HUES48 (cell line): ENCODE measurements around the gene AGO3.

Experiments used
- H3K27ac ChIP-seq: one replicate; pipeline ENCODE4 v1.7.0; 2013; ENCODE audit warnings: low read depth, low read length, inconsistent platforms
- H3K27me3 ChIP-seq: 2 replicates; pipeline ENCODE4 v1.6.1; 2013; ENCODE audit warnings: mild to moderate bottlenecking, low read length; ENCODE audit not compliant: control insufficient read depth, insufficient read depth
- H3K36me3 ChIP-seq: 2 replicates; pipeline ENCODE4 v1.6.1; 2013; ENCODE audit warnings: low read length; ENCODE audit not compliant: control insufficient read depth, insufficient read depth
- H3K4me1 ChIP-seq: 2 replicates; pipeline ENCODE4 v1.6.1; 2013; ENCODE audit warnings: mild to moderate bottlenecking, low read length; ENCODE audit not compliant: control insufficient read depth, insufficient read depth
- H3K4me3 ChIP-seq: 2 replicates; pipeline ENCODE4 v1.5.1; 2013; ENCODE audit warnings: mild to moderate bottlenecking, low read depth, low read length
- H3K9ac ChIP-seq: 2 replicates; pipeline ENCODE4 v1.6.1; 2013; ENCODE audit warnings: mild to moderate bottlenecking, low read depth, low read length, moderate library complexity
- H3K9me3 ChIP-seq: 2 replicates; pipeline ENCODE4 v1.6.1; 2013; ENCODE audit warnings: low read length; ENCODE audit not compliant: control insufficient read depth, insufficient read depth

AGO3 gene

DNA sequence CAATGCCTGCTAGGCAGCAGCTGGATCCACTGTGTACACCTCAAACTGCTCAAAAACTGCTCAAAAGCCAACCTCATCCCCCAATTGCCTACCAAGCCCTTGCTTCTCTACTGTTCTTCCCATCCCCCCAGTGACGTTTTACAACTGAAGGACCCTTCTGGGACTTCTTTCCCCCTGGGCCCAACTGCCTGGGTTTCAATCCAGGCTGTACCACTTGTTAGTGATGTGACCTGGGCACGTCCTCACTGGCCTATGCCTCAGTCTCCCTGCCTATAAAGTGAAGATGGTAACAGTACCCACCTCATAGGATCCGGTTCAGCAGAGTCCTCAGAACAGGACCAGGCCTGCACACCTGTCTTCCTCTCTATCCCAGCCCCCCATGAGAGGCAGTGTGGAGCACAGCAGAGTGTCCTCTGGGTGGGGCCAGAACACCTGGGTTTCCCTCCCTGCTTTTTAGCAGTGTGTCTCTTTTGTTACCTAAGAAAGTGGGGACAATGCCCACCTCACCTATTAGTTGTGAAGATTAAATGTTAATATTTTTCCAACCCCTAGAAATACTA, 151.1 kb downstream of the AGO3 start:
- H3K9ac ChIP-seq: no peak overlapping the region
- no peaks in the 10 kb centered on the region; the same call in 1 of the 2 replicates for H3K27me3 ChIP-seq
- no peaks in the 10 kb centered on the region for H3K9me3 ChIP-seq
- no peaks in the 10 kb centered on the region for H3K36me3 ChIP-seq
- H3K4me1 ChIP-seq: no peaks in the 10 kb centered on the region
- H3K27ac ChIP-seq: no peak overlapping the region
- H3K4me3 ChIP-seq: no peak overlapping the region

GRCh38 chr1:36083219-36083618, 152.3 kb downstream of the AGO3 start:
- no peak overlapping the region for H3K27ac ChIP-seq

DNA sequence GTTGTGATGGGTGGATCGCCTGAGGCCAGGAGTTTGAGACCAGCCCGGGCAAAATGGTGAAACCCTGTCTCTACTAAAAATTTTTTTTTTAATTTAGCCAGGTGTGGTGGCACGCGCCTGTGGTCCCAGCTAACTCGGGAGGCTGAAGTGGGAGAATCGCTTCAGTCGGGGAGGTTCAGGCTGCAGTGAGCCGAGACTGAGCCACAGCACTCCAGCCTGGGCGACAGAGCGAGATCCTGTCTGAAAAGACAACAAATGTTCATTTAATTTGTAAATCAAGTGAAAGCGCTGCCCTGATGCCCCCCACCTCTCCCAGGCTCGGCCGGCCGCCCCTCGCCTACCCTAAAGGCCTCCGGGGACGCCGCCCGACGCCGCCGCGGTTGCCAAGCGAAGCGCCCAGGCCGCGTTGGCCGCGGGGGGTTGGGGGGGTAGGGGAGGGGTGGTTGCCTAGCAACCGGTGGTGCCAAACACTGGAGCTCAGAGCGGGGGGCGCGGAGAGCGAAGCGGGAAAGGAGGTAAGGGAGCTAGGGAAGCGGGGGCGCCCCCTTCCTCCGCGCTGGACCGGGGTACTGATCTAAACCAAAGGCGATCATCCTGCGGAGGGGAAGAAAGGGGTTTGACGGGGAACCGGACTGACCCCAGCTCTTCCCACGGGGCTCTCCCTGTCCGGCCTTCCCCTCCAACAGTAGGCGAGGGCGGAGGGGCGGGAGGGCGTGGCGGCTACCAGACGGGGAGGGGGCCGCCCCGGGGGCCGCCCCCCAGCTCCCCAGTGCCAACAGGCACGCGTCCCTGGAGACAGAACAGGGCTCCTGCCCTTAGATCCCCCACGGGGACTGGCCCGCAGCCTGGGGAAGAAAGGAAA, 153.0 kb downstream of the AGO3 start, which contains the start of gene TEKT2:
TEKT2 (plus strand) TSS at position 460 of the 862 bp plus-strand sequence. CDS start 828 bp downstream, outside the sequence.
- peak within 1 kb of the TSS; percentile 35 for H3K27ac ChIP-seq
- H3K9me3 ChIP-seq: no peaks in the 10 kb centered on the region
- no peaks in the 10 kb centered on the region; the same call in 1 of the 2 replicates for H3K27me3 ChIP-seq
- 0 out of 2 replicates have a peak, but pooled peaks cover 3% of the 10 kb centered on the region for H3K4me1 ChIP-seq
- H3K9ac ChIP-seq: peak within 1 kb of the TSS; percentile 57; the same call in 1 of the 2 replicates
- H3K36me3 ChIP-seq: no peaks in the 10 kb centered on the region
- peak within 1 kb of the TSS; percentile 66 for H3K4me3 ChIP-seq

More at GRCh38 chr1:36083219-36083618, 152.3 kb downstream of the AGO3 start:
- no peaks in the 10 kb centered on the region for H3K9me3 ChIP-seq
- H3K4me1 ChIP-seq: 0 out of 2 replicates have a peak, but pooled peaks cover under 1% of the 10 kb centered on the region
- no peaks in the 10 kb centered on the region for H3K36me3 ChIP-seq
- H3K4me3 ChIP-seq: peak overlapping the region; percentile 66; the same call in 1 of the 2 replicates
- H3K9ac ChIP-seq: no peak overlapping the region
- no peaks in the 10 kb centered on the region; the same call in 1 of the 2 replicates for H3K27me3 ChIP-seq

DNA sequence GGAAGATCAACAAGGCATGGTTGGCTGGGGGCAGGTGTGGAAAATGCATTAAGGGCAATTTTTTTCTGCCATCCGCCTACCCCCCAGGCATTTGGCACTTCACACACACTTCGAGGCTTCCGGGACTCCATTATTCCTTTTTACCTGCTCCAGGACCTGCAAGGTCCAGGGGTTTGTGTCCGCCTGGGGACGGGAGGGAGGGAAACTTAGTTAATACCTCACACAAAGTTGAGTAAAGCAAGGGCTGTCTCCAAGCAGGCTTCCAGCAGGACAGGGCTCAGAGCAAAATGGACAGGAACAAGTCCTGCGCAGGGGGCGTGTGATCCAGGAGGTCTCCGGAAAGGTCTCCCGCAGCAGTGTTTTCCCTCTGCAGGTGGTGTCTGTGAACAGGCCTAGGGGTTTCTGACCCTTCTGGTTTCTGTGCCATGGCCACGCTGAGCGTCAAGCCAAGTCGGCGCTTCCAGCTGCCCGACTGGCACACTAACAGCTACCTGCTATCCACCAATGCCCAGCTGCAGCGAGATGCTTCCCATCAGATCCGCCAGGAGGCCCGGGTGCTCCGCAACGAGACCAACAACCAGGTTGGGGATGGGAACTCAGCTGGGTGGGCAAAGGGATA, 153.7 kb downstream of the AGO3 start:
- peak overlapping the region; percentile 66 for H3K4me3 ChIP-seq
- peaks cover 3% of the 10 kb centered on the region; the same call in 1 of the 2 replicates for H3K4me1 ChIP-seq
- H3K36me3 ChIP-seq: no peaks in the 10 kb centered on the region
- no peaks in the 10 kb centered on the region for H3K9me3 ChIP-seq
- H3K27me3 ChIP-seq: no peaks in the 10 kb centered on the region; the same call in 1 of the 2 replicates
- H3K27ac ChIP-seq: peak overlapping the region; percentile 35
- H3K9ac ChIP-seq: no peak overlapping the region

DNA sequence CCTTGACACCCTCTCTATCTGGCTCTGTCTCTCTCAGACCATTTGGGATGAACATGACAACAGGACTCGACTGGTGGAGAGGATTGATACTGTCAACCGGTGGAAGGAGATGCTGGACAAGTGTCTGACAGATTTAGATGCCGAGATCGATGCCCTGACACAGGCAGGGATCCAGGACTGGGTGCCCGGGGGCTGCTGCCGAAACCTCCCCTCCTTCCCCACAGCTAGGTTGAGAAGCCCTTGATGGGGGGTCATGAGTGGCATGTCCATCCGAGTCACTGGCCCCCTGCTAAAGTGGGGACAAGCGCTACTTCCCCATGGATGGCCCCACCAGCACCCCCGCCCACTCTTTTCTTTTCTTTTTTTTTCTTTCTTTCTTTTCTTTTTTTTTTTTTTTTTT, 154.2 kb downstream of the AGO3 start:
- Histone ChIP-seq H3K9me3 (no peaks in the 10 kb centered on the region), H3K36me3 (0 out of 2 replicates have a peak, but pooled peaks cover under 1% of the 10 kb centered on the region)

GRCh38 chr1:36085686-36086526, 155.0 kb downstream of the AGO3 start:
- H3K9ac ChIP-seq: no peak overlapping the region

More for the DNA sequence above, 154.2 kb downstream of the AGO3 start:
- Histone ChIP-seq H3K4me3 (no peak overlapping the region), H3K27me3 (no peaks in the 10 kb centered on the region; the same call in 1 of the 2 replicates), H3K27ac (no peak overlapping the region), H3K9ac (no peak overlapping the region), H3K4me1 (peaks cover 8% of the 10 kb centered on the region; the same call in 1 of the 2 replicates)

DNA sequence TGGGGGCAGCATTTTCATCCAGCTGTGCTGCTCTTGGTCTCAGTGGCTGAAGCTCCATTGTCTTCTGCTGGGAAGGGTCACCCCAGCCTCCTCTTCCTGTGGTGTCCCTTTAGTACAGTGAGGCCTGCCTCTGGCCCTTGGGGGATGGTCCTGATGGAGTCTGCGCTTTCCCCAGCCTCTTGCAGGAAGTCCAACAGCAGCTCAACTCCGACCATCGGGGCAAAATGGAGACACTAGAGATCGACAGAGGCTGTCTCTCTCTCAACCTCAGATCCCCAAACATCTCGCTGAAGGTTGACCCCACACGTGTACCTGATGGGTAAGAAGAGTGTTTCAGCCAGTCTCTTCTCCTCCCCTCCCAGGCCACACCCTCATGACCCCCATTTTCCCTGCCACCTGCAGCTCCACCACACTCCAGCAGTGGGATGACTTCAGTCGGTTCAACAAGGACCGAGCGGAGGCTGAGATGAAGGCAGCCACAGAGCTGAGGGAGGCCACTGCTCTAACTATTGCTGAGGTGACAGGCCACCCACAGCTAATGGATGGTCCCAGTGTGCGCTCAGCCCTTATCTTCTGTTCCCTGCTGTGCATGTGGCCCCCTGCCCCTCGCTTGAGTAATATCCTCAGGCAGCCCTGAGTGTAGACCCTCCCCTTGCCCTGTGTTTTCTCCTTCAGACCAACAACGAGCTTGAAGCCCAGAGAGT, 155.8 kb downstream of the AGO3 start:
- no peaks in the 10 kb centered on the region for H3K9me3 ChIP-seq
- peaks cover 13% of the 10 kb centered on the region for H3K36me3 ChIP-seq
- H3K27me3 ChIP-seq: no peaks in the 10 kb centered on the region; the same call in 1 of the 2 replicates
- H3K9ac ChIP-seq: no peak overlapping the region
- no peak overlapping the region for H3K27ac ChIP-seq
- H3K4me3 ChIP-seq: no peak overlapping the region
- H3K4me1 ChIP-seq: peaks cover 9% of the 10 kb centered on the region; the same call in 1 of the 2 replicates

More at GRCh38 chr1:36085686-36086526, 155.0 kb downstream of the AGO3 start:
- Histone ChIP-seq H3K4me1 (peaks cover 9% of the 10 kb centered on the region; the same call in 1 of the 2 replicates), H3K9me3 (no peaks in the 10 kb centered on the region), H3K27me3 (no peaks in the 10 kb centered on the region; the same call in 1 of the 2 replicates), H3K36me3 (peaks cover 6% of the 10 kb centered on the region), H3K4me3 (no peak overlapping the region), H3K27ac (no peak overlapping the region)

DNA sequence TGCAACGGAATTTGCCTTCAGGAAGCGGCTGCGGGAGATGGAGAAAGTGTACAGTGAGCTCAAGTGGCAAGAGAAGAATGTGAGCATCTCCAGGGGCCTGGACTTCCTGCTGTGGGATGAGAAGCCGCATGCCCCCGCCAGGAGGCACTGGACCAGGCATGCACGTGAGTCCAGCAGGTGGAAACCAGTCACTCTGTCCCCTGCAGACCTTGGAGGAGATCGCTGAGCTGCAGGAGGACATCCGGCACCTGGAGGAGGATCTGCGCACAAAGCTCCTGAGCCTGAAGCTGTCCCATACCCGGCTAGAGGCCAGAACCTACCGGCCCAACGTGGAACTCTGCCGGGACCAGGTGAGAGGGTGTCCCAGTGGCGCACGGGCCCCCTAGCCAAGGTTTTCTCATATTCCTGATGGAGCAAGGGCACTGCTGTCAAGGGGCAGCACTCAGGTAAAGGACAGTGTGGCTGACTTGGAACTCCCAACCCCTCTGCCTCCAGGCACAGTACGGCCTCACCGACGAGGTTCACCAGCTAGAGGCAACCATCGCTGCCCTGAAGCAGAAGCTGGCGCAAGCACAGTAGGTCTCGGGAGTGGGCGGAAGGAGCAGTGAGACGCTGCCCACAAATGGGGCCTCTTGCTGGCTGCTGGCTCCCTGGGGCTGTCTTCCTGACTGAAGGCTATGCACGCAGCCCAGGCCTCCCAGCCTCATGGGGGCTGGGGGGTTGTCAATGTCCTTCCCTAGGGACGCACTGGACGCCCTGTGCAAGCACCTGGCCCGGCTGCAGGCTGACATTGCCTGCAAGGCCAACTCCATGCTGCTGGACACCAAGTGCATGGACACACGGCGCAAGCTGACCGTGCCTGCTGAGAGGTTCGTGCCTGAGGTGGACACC, 156.6 kb downstream of the AGO3 start:
- Histone ChIP-seq H3K9ac (no peak overlapping the region), H3K4me3 (no peak overlapping the region), H3K36me3 (peaks cover 21% of the 10 kb centered on the region), H3K4me1 (peaks cover 9% of the 10 kb centered on the region; the same call in 1 of the 2 replicates), H3K27me3 (no peaks in the 10 kb centered on the region; the same call in 1 of the 2 replicates), H3K9me3 (no peaks in the 10 kb centered on the region), H3K27ac (no peak overlapping the region)

DNA sequence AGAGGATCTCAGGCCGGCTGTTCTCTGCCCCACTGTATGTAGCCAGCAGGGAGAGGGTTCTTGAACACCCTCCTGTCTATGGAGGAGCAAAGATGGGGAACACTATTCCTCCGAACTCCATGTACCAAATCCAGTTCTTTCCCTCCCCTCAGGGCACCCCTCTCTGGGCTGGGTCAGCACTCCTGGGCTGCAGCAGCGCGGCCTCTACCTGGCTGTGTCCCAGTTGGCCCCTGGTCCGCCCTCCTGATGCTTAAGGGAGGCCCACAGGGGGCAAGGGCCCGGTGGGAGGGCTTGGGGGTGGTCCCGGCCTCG, 157.3 kb downstream of the AGO3 start:
- Histone ChIP-seq H3K27me3 (no peaks in the 10 kb centered on the region; the same call in 1 of the 2 replicates), H3K4me3 (peak overlapping the region; percentile 93), H3K27ac (peak overlapping the region; percentile 23), H3K4me1 (peaks cover 9% of the 10 kb centered on the region; the same call in 1 of the 2 replicates), H3K36me3 (peaks cover 29% of the 10 kb centered on the region), H3K9me3 (no peaks in the 10 kb centered on the region), H3K9ac (no peak overlapping the region)
